Measurements from ENCODE around the gene SLC13A1.

The SLC13A1 gene

DNA sequence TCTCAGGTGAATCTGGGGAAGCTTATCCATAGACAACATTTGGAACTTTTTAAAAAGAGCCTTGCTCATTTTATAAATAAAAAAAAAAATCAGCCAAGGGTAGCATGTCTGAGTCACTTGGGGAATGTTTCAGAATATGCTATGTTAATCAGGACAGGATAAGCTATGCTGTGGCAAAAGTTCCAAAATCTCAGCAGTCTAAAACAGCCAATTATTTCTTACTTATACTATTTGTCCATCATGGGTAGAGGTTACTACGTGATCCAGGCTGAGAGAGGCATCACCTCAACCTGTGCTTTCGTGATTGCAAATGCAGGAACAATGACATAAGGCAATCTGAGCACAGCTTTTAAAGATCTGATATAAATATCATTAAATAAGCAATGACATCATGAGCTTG, 6.5 kb downstream of the SLC13A1 start:
- no peak for DNase-seq

DNA sequence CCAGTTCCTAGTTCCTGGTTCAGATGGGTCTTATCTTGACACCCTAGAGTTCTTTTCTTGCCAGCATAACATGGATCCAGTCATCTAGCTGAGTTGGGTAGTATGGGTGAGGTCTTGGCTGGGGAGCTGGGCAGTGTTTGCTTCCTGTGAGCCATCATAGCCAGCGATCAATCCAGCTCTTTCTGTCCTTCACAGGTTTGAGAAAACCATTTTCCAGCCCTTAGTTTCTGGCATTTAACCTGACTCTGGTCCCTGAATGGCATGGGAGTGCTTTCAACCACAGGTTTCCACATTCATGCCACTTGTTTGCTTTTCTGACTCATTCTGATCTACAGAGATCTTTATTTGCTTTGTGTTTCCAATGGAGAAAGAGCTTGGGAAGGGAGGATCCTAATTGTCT, 8.6 kb downstream of the SLC13A1 start:
- DNase-seq = no peak

DNA sequence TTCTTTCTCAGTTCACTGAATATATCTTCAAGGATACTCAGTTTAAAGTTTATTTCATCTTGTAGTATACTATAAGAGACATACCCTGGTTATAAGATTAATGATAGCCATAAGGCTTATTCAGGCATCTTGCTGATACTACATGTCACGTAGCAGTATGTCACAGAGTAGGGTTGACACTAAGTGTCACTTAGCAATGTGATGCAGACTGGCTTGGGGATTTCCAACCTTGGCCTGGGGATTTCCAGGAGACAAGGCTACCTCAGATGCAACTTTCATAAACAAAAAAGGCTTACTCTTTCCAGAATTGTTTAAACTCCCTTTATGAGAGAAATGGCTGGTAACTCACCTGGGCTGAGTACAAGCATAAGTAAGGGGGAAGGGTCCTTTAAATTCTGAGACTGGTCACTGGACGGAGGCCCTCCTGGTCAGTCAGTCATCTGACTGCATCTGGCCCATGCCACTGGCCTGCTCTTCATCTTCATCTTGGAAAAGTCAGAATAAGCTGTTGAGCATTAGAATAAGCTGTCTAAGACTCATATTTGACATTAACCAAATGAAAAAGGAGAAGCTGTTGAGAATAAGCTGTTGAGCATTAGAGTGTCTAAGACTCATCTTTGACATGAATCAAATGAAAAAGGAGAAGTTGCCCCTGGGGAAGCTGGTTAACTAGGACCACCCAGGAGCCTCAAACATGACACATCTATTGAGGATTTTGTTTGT, 9.5 kb downstream of the SLC13A1 start:
- no peak for DNase-seq

GRCh38 chr7:123185756-123186155, 14.0 kb downstream of the SLC13A1 start:
- no peak for DNase-seq

GRCh38 chr7:123184271-123184670, 15.5 kb downstream of the SLC13A1 start:
- no peak for DNase-seq

GRCh38 chr7:123183431-123183830, 16.3 kb downstream of the SLC13A1 start:
- DNase-seq = no peak

DNA sequence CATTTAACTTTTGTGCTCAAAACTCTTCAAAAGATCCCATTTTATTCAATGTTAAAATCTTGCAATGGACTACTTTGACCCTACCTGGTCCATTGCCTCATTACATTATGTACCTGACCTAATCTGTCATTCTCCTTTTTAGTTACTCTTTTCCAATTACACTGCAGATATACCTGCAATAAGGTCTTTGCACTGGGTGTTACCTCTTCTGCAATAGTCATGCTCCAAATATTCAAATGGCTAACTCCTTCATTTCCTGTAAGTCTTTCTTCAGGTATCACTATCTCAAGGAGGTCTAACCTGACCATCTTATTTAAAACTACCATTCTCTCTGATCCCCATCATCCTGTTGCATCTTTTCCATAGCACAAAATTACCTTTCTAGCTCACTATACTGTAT, 22.3 kb downstream of the SLC13A1 start:
- no peak for DNase-seq

GRCh38 chr7:123170333-123171246, 29.2 kb downstream of the SLC13A1 start:
- no peak for DNase-seq

- DNase-seq = no peak
Observed at GRCh38 chr7:123169065-123169464, 30.7 kb downstream of the SLC13A1 start.

DNA sequence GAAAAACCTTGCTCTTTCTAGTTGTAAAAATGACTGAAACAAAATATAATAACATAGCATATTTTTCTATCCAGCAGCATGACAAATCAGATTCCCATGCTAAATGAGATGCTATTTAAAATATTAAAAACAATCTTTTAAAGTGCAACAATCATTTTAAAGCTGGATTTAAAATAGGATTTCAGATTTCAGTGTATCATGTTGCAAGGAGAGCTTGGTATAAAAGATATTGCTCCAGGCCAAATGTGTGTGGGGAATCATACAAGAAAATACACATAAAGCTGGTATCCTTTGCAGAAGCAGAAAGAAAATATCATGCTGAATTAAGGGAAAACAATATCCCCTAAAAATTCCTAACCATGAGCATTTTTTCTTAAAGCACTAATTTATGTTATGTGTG, 42.2 kb downstream of the SLC13A1 start:
- no peak for DNase-seq

DNA sequence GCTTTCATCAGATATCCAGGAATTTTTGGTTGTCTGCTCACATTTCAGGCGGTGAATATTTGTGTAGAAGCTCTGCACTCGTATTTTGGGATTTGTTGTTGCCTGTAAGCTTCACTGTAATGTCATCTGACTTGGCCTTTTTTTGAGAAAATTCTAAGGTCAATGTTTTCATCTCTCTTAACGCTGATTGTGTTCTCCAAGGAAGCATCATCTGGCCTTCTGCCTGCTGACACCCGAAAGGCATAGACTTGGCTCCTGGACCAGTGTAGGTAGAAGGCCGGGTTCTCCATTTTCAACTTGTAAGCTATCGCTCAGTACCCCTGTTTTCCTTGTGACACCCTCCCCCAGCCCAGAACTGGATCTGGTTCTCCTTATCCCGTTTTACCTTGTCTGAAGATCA, 44.2 kb downstream of the SLC13A1 start:
- DNase-seq = no peak

DNA sequence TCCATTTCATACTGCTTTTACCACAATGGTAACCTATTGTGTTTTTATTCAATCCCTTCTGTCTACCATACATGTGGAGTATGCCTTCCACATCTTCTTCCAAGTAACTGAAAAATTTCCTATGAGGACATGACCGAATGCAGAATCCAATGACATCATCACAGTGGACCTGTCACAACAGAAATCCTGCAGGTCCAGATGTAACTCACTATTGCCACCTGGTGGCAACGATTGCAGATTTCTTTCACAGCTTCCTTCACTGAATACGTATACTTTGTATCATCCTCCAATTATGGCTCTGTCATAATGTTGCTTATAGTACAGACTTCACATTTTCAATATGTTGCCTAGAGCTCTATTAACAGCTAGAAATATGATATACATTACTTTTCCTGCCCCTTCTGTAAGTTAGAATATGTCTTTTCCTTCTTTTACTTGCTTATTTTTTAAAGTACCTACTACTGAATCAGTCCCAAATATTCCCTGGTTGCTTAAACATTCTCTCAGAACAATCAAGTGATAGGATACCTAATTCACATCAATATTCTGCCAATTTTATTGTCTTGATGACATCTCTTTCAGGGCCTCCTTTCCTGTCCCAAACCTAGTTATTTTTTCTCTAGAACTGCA, 45.4 kb downstream of the SLC13A1 start:
- peak; percentile 64 for DNase-seq

- no peak for DNase-seq
Observed at GRCh38 chr7:123151443-123151842, 48.3 kb downstream of the SLC13A1 start.

GRCh38 chr7:123148813-123149212, 51.0 kb downstream of the SLC13A1 start:
- no peak for DNase-seq

DNA sequence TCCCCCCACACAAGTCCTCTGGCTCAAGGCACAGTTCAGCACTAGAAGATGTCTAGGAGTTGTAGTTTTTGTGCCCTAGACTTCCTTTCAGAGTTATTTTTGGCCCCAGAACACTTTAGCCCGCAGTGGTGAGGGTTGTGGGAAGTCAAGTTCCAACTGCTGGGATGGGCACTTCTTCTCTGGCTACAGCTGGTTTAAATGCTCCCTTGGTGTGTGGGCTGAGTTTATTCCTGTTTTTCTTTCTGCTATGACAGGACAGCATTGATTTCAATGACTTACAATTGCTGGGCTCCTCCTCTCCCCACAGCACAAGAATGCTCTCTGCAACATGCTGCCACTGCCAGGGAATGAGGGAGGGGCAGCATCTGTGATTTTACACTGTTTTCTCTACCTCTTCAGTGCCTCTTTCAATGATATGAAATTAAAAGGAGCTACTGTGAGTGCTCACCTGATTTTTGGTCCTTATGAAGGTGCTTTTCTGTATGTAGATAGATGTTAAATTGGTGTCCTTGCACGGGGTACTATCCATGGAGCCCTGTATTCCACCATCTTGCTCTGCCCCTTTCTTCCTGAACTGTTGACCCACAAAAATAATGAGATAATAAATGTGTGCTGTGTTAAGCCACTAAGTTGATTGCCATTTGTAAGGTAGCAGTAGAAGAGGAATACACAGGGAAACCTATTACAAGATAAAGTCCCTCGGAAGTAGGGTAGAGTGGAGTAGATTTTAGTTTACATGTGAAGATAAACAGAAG, 56.3 kb downstream of the SLC13A1 start:
- DNase-seq = no peak

DNA sequence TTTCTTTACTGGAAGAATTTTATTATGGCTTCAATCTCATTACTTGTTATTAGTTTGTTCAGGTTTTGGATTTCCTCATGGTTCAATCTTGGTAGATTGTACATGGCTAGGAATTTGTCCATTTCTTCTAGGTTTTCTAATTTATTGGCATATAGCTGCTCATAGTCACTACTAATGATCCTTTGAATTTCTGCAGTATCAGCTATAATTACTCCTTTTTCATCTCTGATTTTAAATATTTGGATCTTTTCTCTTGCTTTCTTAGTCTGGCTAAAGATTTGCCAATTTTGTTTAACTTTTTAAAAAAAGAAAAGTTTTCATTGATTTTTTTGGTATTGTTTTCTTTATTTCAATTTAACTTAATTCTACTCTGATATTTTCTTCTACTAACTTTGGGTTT, 59.2 kb downstream of the SLC13A1 start:
- no peak for DNase-seq

DNA sequence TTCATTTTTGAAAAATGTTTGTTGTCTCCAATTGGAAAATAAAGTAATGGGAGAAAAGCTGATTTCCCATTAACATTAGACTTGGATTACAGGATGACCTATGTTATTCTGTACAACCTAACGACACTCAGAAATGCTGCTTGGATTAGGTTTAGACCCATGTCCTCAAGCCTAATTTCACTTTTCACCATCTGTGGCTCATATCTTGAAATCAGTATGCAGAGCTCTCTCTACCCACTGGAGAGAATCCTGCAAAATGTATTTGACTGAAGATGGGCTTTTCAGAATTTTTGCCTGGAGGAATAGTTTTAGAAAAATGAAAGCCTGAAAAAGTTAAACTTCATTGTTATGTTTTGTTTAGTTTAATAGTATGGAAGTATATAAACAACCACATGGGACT, 63.8 kb downstream of the SLC13A1 start:
- no peak for DNase-seq

GRCh38 chr7:123133924-123134323, 65.8 kb downstream of the SLC13A1 start:
- no peak for DNase-seq

DNA sequence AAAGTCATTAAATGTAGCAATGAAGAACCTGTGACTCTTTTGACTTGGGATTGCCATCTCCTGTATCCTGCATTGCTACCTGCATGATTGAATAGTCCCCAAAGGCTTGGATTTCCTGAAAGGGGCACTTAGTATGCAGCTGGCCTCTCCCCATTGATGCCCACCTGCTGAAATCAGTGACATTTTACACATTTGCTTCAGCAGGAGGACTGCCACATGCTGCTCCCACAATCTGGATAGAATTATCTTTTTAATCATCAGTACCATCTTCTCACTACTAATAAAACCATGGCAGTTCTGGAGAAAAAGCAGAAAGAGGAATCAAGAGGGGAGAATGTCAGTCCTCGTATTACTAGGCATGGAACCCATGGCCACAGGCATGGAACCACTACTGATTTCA, 67.8 kb downstream of the SLC13A1 start:
- no peak for DNase-seq

- DNase-seq = no peak
Observed at GRCh38 chr7:123131556-123131955, 68.2 kb downstream of the SLC13A1 start.

DNA sequence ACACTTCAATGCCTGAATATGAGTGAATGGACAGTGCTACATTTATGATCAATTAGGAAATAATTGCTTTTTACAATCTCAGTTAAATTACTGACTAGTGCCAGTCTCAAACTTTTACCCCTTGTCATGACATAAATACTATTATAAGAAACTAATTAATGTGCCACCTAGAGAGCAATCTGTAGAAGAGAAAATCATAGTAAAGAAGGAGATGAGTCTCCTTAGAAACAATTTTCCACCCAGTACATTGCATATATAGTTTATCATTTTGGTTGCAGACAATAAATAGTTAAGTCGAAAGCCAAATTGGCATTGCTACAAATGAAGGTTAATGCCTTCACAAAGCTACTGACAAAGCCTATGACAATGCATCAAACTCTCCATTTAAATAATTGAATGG, 68.6 kb downstream of the SLC13A1 start:
- DNase-seq = no peak

- DNase-seq = no peak
Observed at GRCh38 chr7:123126691-123127090, 73.1 kb downstream of the SLC13A1 start.

GRCh38 chr7:123126171-123126570, 73.6 kb downstream of the SLC13A1 start:
- DNase-seq = no peak

Data from NCI-H1694 treated with DMSO at 0.1 percent for 48 hours (cell line).